ENCODE measurements around the gene ZNF365. TPM values are rescaled to one million over a fixed set of nuclear protein-coding genes. Genes with fewer than 3 reads are reported as not detected.

ZNF365 gene
- total RNA-seq, 1 donor from 2014 or later: 0.26 TPM

GRCh38 chr10:62394556-62395018 is 20.4 kb downstream of the ZNF365 start:
- Histone ChIP-seq H3K4me1 (peaks cover 3% of the 10 kb centered on the region), H3K4me2 (no peak overlapping the region), H3K27ac (no peak overlapping the region), H3F3A (ENCODE audit: low read depth) (no peaks in the 10 kb centered on the region), H3K27me3 (no peaks in the 10 kb centered on the region), H4K20me1 (ENCODE audit: low read depth) (no peaks in the 10 kb centered on the region), H3K4me3 (no peak overlapping the region), H3K36me3 (no peaks in the 10 kb centered on the region), H3K79me2 (ENCODE audit: low read depth) (no peaks in the 10 kb centered on the region), H2AFZ (replicated peaks) (no peak overlapping the region), H3K9ac (no peak overlapping the region), H3K9me3 (ENCODE audit: low read depth) (no peaks in the 10 kb centered on the region)
- Mint-ChIP-seq H3K27me3 (ENCODE audit: insufficient read depth, low read depth) (no peaks in the 10 kb centered on the region), H3K36me3 (no peaks in the 10 kb centered on the region), H3K4me1 (no peaks in the 10 kb centered on the region), H3K27ac (no peak overlapping the region), H3K9me3 (no peaks in the 10 kb centered on the region), H3K4me3 (no peak overlapping the region)
- no peak for DNase-seq (ENCODE audit: low spot score)
- TF ChIP-seq EZH2 (IDR thresholded peaks at IDR 0.05): no peak
- no peak for TF ChIP-seq EZH2phosphoT487 (IDR thresholded peaks at IDR 0.05)
- TF ChIP-seq CTCF (IDR thresholded peaks at IDR 0.05): no peak

GRCh38 chr10:62395892-62396291 is 21.7 kb downstream of the ZNF365 start:
- no peaks in the 10 kb centered on the region for H3K27me3 Mint-ChIP-seq (ENCODE audit: insufficient read depth, low read depth)
- H3K9me3 Mint-ChIP-seq: no peaks in the 10 kb centered on the region
- H3F3A ChIP-seq (ENCODE audit: low read depth): no peaks in the 10 kb centered on the region
- no peaks in the 10 kb centered on the region for H3K4me1 Mint-ChIP-seq
- H3K4me2 ChIP-seq: no peak overlapping the region
- H3K4me3 Mint-ChIP-seq: no peak overlapping the region
- H3K27ac ChIP-seq: no peak overlapping the region
- no peak for DNase-seq (ENCODE audit: low spot score)
- H3K9me3 ChIP-seq (ENCODE audit: low read depth): no peaks in the 10 kb centered on the region
- H4K20me1 ChIP-seq (ENCODE audit: low read depth): no peaks in the 10 kb centered on the region
- H2AFZ ChIP-seq (replicated peaks): no peak overlapping the region
- H3K4me1 ChIP-seq: peaks cover 3% of the 10 kb centered on the region
- no peak overlapping the region for H3K9ac ChIP-seq
- H3K4me3 ChIP-seq: no peak overlapping the region
- no peaks in the 10 kb centered on the region for H3K27me3 ChIP-seq
- no peak overlapping the region for H3K27ac Mint-ChIP-seq
- no peaks in the 10 kb centered on the region for H3K79me2 ChIP-seq (ENCODE audit: low read depth)
- no peaks in the 10 kb centered on the region for H3K36me3 ChIP-seq
- TF ChIP-seq EZH2phosphoT487 (IDR thresholded peaks at IDR 0.05) (no peak), EZH2 (IDR thresholded peaks at IDR 0.05) (no peak), CTCF (IDR thresholded peaks at IDR 0.05) (no peak)
- H3K36me3 Mint-ChIP-seq: no peaks in the 10 kb centered on the region

GRCh38 chr10:62396864-62397263 is 22.7 kb downstream of the ZNF365 start:
- no peaks in the 10 kb centered on the region for H4K20me1 ChIP-seq (ENCODE audit: low read depth)
- H3K79me2 ChIP-seq (ENCODE audit: low read depth): no peaks in the 10 kb centered on the region
- peaks cover 3% of the 10 kb centered on the region for H3K4me1 ChIP-seq
- H3K4me2 ChIP-seq: no peak overlapping the region
- H3K9me3 ChIP-seq (ENCODE audit: low read depth): no peaks in the 10 kb centered on the region
- Mint-ChIP-seq H3K4me1 (no peaks in the 10 kb centered on the region), H3K36me3 (no peaks in the 10 kb centered on the region), H3K9me3 (no peaks in the 10 kb centered on the region), H3K4me3 (no peak overlapping the region), H3K27ac (no peak overlapping the region), H3K27me3 (ENCODE audit: insufficient read depth, low read depth) (no peaks in the 10 kb centered on the region)
- H3F3A ChIP-seq (ENCODE audit: low read depth): no peaks in the 10 kb centered on the region
- no peak overlapping the region for H3K9ac ChIP-seq
- no peak for DNase-seq (ENCODE audit: low spot score)
- H3K27ac ChIP-seq: no peak overlapping the region
- H3K36me3 ChIP-seq: no peaks in the 10 kb centered on the region
- H3K4me3 ChIP-seq: no peak overlapping the region
- no peak overlapping the region for H2AFZ ChIP-seq (replicated peaks)
- H3K27me3 ChIP-seq: no peaks in the 10 kb centered on the region
- no peak for TF ChIP-seq CTCF (IDR thresholded peaks at IDR 0.05)
- no peak for TF ChIP-seq EZH2phosphoT487 (IDR thresholded peaks at IDR 0.05)
